Mesendoderm (in vitro differentiated cells): ENCODE measurements around the gene PRKD1.
A peak's percentile ranks its signal among the peaks of the same experiment; 100 is the strongest.

Experiments used
- DNase-seq: peaks from one replicate; pipeline ENCODE4 v3.0.0; 2013
- H2AK5ac ChIP-seq: 2 replicates; pipeline ENCODE4 v1.6.1; 2013; ENCODE audit warnings: low read length, inconsistent platforms
- H2BK120ac ChIP-seq: 2 replicates; pipeline ENCODE4 v1.6.1; 2013; ENCODE audit warnings: low read depth, mild to moderate bottlenecking, low read length, moderate library complexity, mixed read lengths
- H2BK15ac ChIP-seq: replicated peaks from 2 replicates; pipeline ENCODE4 v1.6.1; 2013; ENCODE audit warnings: low read depth, mild to moderate bottlenecking, moderate library complexity
- H2BK5ac ChIP-seq: 2 replicates; pipeline ENCODE4 v1.6.1; 2013; ENCODE audit warnings: low read length, inconsistent platforms
- H3K18ac ChIP-seq: 2 replicates; pipeline ENCODE4 v1.6.1; 2013; ENCODE audit warnings: mild to moderate bottlenecking, low read length, mixed read lengths
- H3K23ac ChIP-seq: one replicate; pipeline ENCODE4 v1.6.1; 2013; ENCODE audit warnings: low read length
- H3K27ac ChIP-seq: 2 replicates; pipeline ENCODE4 v1.5.1; 2013; ENCODE audit warnings: low read depth, mild to moderate bottlenecking, inconsistent platforms, low read length, moderate library complexity
- H3K27me3 ChIP-seq: 2 replicates; pipeline ENCODE4 v1.6.1; 2013; ENCODE audit warnings: low read length, control low read depth, mild to moderate bottlenecking, inconsistent platforms; ENCODE audit not compliant: insufficient read depth, poor library complexity
- H3K36me3 ChIP-seq: 2 replicates; pipeline ENCODE4 v1.6.1; 2013; ENCODE audit warnings: low read length, inconsistent platforms; ENCODE audit not compliant: control insufficient read depth, insufficient read depth
- H3K4ac ChIP-seq: one replicate; pipeline ENCODE4 v1.6.1; 2013; ENCODE audit warnings: low read depth, mild to moderate bottlenecking, low read length, moderate library complexity
- H3K4me1 ChIP-seq: 2 replicates; pipeline ENCODE4 v1.6.1; 2013; ENCODE audit warnings: low read depth, low read length, inconsistent platforms; ENCODE audit not compliant: control insufficient read depth
- H3K4me2 ChIP-seq: 2 replicates; pipeline ENCODE4 v1.6.1; 2013; ENCODE audit warnings: low read length
- H3K4me3 ChIP-seq: 2 replicates; pipeline ENCODE4 v1.5.1; 2013; ENCODE audit warnings: mild to moderate bottlenecking, low read length
- H3K56ac ChIP-seq: one replicate; pipeline ENCODE4 v1.6.1; 2013; ENCODE audit warnings: low read length
- H3K79me1 ChIP-seq: 2 replicates; pipeline ENCODE4 v1.6.1; 2013; ENCODE audit warnings: low read length, inconsistent platforms
- H3K79me2 ChIP-seq: 2 replicates; pipeline ENCODE4 v1.6.1; 2013; ENCODE audit warnings: mild to moderate bottlenecking, low read length; ENCODE audit not compliant: control insufficient read depth, insufficient read depth
- H3K9ac ChIP-seq: 2 replicates; pipeline ENCODE4 v1.6.1; 2013; ENCODE audit warnings: low read length, inconsistent platforms
- H4K5ac ChIP-seq: one replicate; pipeline ENCODE4 v1.6.1; 2013; ENCODE audit warnings: low read length
- H4K8ac ChIP-seq: one replicate; pipeline ENCODE4 v1.6.1; 2013; ENCODE audit warnings: low read depth, mild to moderate bottlenecking, control low read depth, low read length, moderate library complexity
- WGBS: extraction: QIAGEN DNeasy Blood & Tissue Kit; methylation state at CpG from one replicate; pipeline ENCODE4 v1.1.7; 2013; ENCODE audit warnings: low lambda C conversion rate, missing lambda C conversion rate; ENCODE audit not compliant: insufficient coverage; ENCODE audit errors: extremely low coverage; 5-methylcytosine and 5-hydroxymethylcytosine counted together

The PRKD1 gene

DNA sequence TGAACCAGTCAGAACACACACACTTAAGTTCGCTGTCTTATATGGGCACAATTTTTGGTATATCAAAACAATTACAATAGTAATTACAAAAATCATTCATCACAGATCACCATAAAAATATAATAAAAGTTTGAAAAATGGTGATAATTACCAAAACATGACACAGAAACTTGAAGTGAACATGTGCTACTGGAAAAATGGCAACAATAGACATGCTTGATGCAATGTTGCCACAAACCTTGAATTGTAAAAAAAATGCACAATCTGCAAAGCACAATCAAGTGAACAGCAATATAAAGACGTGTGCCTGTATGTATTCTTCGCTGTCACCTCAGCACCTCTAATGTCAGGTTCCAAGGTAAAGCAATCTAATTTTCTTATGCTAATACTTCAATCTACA lies 117.6 kb downstream of the PRKD1 start:
- Histone ChIP-seq H3K9ac (no peak overlapping the region), H3K23ac (no peak overlapping the region), H2BK5ac (no peak overlapping the region), H3K4me1 (peaks cover 9% of the 10 kb centered on the region), H3K27ac (no peak overlapping the region), H3K79me1 (peaks cover 9% of the 10 kb centered on the region), H4K5ac (no peak overlapping the region), H3K4me2 (no peak overlapping the region), H2BK120ac (no peak overlapping the region), H3K79me2 (peaks cover 4% of the 10 kb centered on the region), H2AK5ac (no peak overlapping the region), H3K36me3 (no peaks in the 10 kb centered on the region), H2BK15ac (no peak overlapping the region), H3K4me3 (no peak overlapping the region), H3K4ac (no peak overlapping the region), H3K27me3 (no peaks in the 10 kb centered on the region), H3K18ac (no peak overlapping the region), H3K56ac (no peak overlapping the region), H4K8ac (no peak overlapping the region)
- no CpG with 5 or more reads among the region's 3 CpGs for WGBS
- DNase-seq = no peak

DNA sequence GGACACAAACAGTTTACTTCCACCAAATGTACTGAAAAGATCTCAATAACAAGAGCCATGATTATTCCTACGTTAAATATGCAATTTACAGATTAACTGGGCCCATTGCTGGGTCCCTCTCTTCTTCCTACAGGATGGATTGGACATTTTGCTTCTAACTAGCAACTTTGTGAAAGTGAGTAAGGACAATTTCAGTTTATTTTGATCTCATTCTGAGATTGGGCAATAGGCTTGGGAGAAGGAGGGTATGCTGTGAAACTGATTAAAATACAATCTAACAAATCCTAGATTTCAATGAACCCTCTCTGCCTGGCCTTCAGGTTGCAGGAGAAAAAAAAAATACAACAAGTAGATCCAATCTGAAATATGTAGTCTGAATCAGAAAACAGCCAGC lies 121.5 kb downstream of the PRKD1 start:
- H3K79me2 ChIP-seq = peaks cover under 1% of the 10 kb centered on the region
- H3K79me1 ChIP-seq = peaks cover 5% of the 10 kb centered on the region
- WGBS = no CpG with 5 or more reads among the region's 1 CpG
- peak overlapping the region; percentile 16 for H3K4ac ChIP-seq
- H2BK120ac ChIP-seq = no peak overlapping the region
- no peak overlapping the region for H3K56ac ChIP-seq
- peak overlapping the region; percentile 46 for H2BK15ac ChIP-seq
- H4K8ac ChIP-seq = no peak overlapping the region
- H3K4me1 ChIP-seq = peaks cover 10% of the 10 kb centered on the region
- DNase-seq = no peak
- no peak overlapping the region for H2AK5ac ChIP-seq
- H3K4me2 ChIP-seq = no peak overlapping the region
- H3K18ac ChIP-seq = peak overlapping the region; percentile 55
- H3K36me3 ChIP-seq = no peaks in the 10 kb centered on the region
- H3K9ac ChIP-seq = no peak overlapping the region
- H4K5ac ChIP-seq = no peak overlapping the region
- H3K23ac ChIP-seq = no peak overlapping the region
- no peaks in the 10 kb centered on the region for H3K27me3 ChIP-seq
- H2BK5ac ChIP-seq = no peak overlapping the region
- no peak overlapping the region for H3K4me3 ChIP-seq
- H3K27ac ChIP-seq = no peak overlapping the region

- peak; percentile 92 for DNase-seq
- Histone ChIP-seq H3K79me2 (no peaks in the 10 kb centered on the region), H3K4ac (peak overlapping the region; percentile 16), H2BK15ac (peak overlapping the region; percentile 46), H2BK5ac (no peak overlapping the region), H4K8ac (no peak overlapping the region), H2BK120ac (no peak overlapping the region), H3K9ac (no peak overlapping the region), H4K5ac (no peak overlapping the region), H3K4me1 (peaks cover 11% of the 10 kb centered on the region), H3K23ac (no peak overlapping the region), H3K79me1 (peaks cover 5% of the 10 kb centered on the region), H3K27ac (no peak overlapping the region), H3K56ac (no peak overlapping the region), H2AK5ac (no peak overlapping the region), H3K4me2 (no peak overlapping the region), H3K4me3 (no peak overlapping the region), H3K27me3 (no peaks in the 10 kb centered on the region), H3K18ac (peak overlapping the region; percentile 55), H3K36me3 (no peaks in the 10 kb centered on the region)
- no CpG with 5 or more reads among the region's 4 CpGs for WGBS
These were observed 122.1 kb downstream of the PRKD1 start for GRCh38 chr14:29805415-29806123.

DNA sequence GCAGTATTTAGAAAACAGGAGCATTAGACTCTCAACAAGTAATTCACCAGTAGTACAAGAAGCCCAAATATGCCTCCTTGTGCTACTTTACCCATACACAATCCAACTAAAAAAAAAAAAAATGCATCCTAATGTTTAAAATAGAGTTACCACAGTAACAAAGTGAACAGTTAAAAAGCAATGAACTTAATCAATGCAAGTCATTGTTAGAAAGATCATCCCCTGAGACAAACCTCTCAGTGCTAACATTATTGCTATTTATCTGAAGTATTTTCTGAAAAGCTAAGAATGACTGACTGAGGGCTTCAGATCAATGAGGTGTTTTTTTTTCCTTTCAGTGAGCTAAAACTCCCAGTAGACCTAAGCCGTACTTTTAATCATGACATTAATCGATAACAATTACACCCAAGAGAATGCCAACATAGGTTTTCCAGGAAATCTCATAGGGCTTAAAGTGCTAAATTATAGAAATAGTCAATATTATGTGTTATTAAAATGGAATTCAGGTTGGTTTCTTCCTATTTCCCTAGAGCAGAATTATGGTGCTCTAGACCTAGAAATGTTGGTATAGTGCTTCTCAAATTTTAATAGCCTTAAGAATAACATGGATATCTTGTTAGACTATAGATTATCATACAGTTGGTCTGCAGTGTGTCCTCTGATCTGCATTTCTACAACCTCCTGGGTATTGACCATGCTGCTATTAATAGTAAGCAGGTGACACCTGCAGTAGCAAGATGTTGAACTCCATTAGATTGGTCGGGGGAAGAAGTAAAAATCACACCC lies 123.0 kb downstream of the PRKD1 start:
- no peak overlapping the region for H3K27ac ChIP-seq
- H3K27me3 ChIP-seq = no peaks in the 10 kb centered on the region
- no peak overlapping the region for H3K4me2 ChIP-seq
- WGBS = no CpG with 5 or more reads among the region's 3 CpGs
- no peak overlapping the region for H3K18ac ChIP-seq
- H2BK5ac ChIP-seq = no peak overlapping the region
- no peak overlapping the region for H3K23ac ChIP-seq
- H3K56ac ChIP-seq = no peak overlapping the region
- no peak overlapping the region for H4K5ac ChIP-seq
- no peak for DNase-seq
- H3K79me1 ChIP-seq = peaks cover 5% of the 10 kb centered on the region
- no peaks in the 10 kb centered on the region for H3K79me2 ChIP-seq
- H4K8ac ChIP-seq = no peak overlapping the region
- H3K9ac ChIP-seq = no peak overlapping the region
- H2AK5ac ChIP-seq = no peak overlapping the region
- no peaks in the 10 kb centered on the region for H3K36me3 ChIP-seq
- no peak overlapping the region for H2BK15ac ChIP-seq
- H3K4me3 ChIP-seq = no peak overlapping the region
- no peak overlapping the region for H3K4ac ChIP-seq
- H2BK120ac ChIP-seq = no peak overlapping the region
- H3K4me1 ChIP-seq = peaks cover 11% of the 10 kb centered on the region

DNA sequence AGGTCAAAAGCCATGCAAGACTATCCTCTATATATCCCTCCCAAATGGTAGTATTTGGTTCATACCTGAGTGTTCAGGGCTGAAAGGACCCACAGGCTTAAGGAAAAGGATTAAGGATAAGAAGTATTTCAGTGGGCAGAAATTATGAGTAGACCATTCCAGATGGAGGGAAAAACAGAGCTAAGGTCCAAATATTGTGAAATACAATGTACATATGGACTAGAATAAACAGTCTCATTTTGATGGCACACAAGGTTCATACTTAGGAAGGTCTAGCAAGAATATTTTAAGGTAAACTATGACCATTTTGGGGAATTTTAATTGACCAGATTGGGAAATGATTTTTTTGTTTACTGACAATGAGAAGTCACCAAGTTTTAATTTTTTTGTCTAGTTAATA lies 124.6 kb downstream of the PRKD1 start:
- Histone ChIP-seq H3K18ac (no peak overlapping the region), H3K27me3 (no peaks in the 10 kb centered on the region), H3K79me1 (peaks cover 5% of the 10 kb centered on the region), H3K4me2 (no peak overlapping the region), H3K23ac (no peak overlapping the region), H3K56ac (no peak overlapping the region), H3K9ac (no peak overlapping the region), H3K27ac (no peak overlapping the region), H2BK5ac (no peak overlapping the region), H3K36me3 (no peaks in the 10 kb centered on the region), H3K4ac (no peak overlapping the region), H3K4me1 (peaks cover 11% of the 10 kb centered on the region), H4K5ac (no peak overlapping the region), H2AK5ac (no peak overlapping the region), H4K8ac (no peak overlapping the region), H3K4me3 (no peak overlapping the region), H2BK120ac (no peak overlapping the region), H2BK15ac (no peak overlapping the region), H3K79me2 (no peaks in the 10 kb centered on the region)
- no peak for DNase-seq
